ENCODE measurements around the gene RHEBL1. TPM values are rescaled to one million over a fixed set of nuclear protein-coding genes. Genes with fewer than 3 reads are reported as not detected.

Gene RHEBL1
- 1.2 and 8.0 TPM in 2 replicates for total RNA-seq (2014; rRNA removed; shearing (Covaris generic))

GRCh38 chr12:49069507-49070346 is at the start of gene RHEBL1:
RHEBL1 (minus strand) TSS chr12:49069979; CDS start chr12:49069785, 194 bp downstream.
- peak; percentile 93 for DNase-seq (ENCODE audit: low spot score)

DNA sequence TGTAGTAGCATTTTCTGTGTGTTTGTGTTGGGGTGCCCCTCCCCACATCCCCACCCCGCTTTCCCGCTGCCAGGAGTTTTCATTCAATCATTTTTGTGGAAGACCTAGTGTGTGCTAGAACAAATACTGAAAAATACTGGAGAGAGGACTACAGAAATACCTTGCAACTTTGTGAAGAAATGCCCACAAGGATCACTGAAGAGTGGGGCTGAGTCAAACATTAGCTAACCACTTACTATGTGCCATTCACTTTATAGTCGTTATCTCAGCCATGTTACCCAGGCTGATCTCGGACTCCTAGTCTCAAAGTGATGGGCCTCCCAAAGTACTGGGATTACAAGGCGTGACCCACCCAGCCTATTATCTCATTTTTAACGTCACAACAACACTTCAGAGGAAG is 41.4 kb upstream of the RHEBL1 start:
- DNase-seq (ENCODE audit: low spot score) = no peak

GRCh38 chr12:49110464-49111155 is 40.8 kb upstream of the RHEBL1 start, which contains the start of gene LMBR1L:
LMBR1L (minus strand) TSS chr12:49110847; CDS start chr12:49110555, 292 bp downstream.
- peak; percentile 96 for DNase-seq (ENCODE audit: low spot score)

GRCh38 chr12:49109641-49110463 is 40.1 kb upstream of the RHEBL1 start:
- no peak for DNase-seq (ENCODE audit: low spot score)

DNA sequence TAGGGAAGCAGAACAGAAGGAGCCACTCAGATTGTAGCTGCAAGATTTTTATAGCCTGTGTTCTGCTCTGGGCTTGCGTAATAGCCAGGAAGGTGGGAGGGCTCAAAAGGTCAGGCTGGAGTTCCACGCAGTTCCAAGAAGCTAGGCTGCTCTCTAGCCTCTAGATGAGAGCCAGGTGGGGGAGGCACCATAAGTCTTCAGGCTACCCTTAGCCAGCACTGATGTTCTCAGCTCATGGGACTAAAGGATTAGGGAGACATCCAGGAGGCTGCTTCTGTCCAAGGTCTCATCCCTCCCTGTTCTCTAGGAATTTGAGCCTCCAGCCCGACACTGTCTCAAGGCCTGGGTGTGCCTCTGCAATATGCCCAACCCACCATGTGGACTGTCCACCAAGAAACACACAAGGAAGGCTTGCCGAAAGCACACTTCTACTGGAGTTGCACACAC is 39.2 kb upstream of the RHEBL1 start:
- no peak for DNase-seq (ENCODE audit: low spot score)

DNA sequence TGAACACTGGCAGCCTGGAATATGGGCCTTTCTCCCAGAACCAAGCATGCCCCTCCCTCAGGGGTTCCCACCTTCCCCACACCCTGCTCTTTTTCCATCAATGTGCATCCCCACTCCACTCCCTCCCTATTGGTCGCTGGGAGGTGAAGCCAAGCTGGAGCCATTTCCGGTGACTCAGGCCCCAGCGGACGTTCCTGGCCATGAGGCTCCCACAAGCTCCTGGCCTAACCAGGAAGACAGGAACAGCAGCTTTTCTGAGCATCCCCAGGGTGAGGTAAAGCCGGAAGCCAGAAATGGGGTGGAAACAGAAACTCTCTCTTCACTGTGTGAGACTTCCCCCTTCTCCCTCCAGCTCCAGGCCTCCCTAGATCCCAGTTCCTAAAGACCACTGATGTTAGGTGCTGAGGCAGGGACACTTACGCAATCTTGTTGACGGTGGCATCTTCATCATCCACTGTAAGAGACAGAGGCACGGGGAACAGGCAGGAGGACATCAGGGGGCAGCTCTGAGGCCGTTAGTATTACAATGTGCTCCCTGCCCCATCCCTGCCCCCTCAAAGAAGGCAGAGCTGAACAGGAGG is 35.8 kb upstream of the RHEBL1 start:
- DNase-seq (ENCODE audit: low spot score) = no peak

DNA sequence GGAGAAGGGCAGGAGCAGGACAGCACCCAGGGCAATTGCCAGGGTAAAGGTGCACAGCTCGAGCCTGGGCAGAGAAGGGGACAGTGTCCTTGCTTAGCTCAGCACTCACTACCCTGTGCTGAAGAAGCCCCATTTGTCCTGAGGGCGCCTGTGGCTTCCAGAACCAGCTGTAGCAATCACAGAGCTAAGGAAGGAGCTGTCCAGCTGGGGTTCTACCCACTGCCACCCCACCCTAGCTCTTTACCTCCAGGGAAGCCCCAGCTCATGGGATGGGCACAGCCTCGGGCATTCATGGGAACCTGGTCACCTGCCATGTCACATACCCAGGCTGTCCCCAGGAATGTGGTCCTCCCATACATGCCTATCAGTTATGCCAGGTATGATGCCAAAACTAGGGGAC is 35.0 kb upstream of the RHEBL1 start:
- DNase-seq (ENCODE audit: low spot score) = no peak

GRCh38 chr12:49100380-49100779 is 30.6 kb upstream of the RHEBL1 start:
- no peak for DNase-seq (ENCODE audit: low spot score)

GRCh38 chr12:49098703-49099102 is 28.9 kb upstream of the RHEBL1 start:
- DNase-seq (ENCODE audit: low spot score) = no peak

DNA sequence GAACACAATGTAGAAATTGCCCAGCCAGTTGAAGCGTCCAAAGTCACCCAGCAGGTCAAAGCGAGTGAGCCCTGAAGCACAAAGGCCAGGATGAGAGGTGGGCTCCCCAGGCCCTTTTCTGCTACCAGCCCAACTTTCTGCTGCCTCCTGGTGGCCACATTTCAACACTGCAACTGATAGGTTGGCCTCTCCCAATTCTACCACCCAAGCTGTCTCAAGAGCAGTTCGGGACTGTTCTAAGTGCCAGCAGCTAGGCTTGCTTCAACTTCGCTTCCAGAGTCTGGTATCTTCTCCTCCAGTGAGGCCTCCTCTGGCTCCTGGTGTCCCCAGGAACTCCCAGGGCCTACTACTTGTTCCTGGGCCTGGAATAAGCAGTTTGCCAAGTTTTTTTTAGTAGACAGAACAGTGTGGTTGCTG is 28.3 kb upstream of the RHEBL1 start:
- peak; percentile 28 for DNase-seq (ENCODE audit: low spot score)

- no peak for DNase-seq (ENCODE audit: low spot score)
These were observed 27.6 kb upstream of the RHEBL1 start for GRCh38 chr12:49097381-49097780.

GRCh38 chr12:49094975-49095365 is 25.2 kb upstream of the RHEBL1 start:
- no peak for DNase-seq (ENCODE audit: low spot score)

DNA sequence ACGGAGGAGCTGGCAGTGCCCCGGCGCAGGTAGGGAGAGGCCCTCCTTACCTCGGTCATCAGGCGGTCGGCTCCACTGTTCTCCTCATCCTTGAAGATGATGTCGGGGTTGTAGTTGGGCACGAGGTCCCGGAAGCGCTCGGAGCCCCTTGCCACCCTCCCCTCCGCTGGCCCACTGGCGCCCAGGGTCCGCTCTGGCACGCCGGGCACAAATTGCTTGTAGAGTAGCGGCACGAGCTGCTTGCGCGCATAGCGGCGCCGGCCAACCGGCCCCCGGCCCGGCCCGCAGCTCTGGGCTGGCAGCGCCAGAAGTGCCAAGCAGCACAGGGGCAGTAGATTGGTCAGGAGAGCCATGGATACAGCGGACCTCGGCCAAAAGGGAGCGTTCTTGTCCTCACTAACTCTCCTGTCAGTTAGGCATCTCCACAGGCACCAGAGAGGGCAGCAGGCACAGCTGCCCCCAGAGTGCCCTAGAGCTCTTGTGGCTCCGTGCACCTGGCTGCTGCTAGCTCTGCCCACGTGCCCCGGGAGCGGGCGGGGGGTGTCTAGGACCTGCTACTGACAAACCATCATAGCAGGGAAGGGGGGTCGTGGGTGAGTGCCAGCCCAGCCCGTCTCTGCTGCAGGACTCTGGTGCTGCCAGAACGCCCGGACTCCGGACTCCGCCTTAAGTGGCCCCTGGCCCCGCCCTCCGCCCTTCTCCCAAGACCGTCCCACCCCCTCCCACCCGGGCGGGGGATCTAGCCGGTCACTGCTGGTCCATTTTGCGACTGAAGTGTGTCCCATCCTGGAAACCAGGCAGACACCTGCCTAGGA is 24.6 kb upstream of the RHEBL1 start, which contains the start of gene DHH:
TSS of gene DHH (minus strand) at position 642 of the 815 bp plus-strand sequence. CDS start at position 353, 289 bp downstream.
- DNase-seq (ENCODE audit: low spot score) = no peak

GRCh38 chr12:49093792-49094159 is 24.0 kb upstream of the RHEBL1 start:
- no peak for DNase-seq (ENCODE audit: low spot score)

GRCh38 chr12:49092816-49093406 is 23.1 kb upstream of the RHEBL1 start:
- no peak for DNase-seq (ENCODE audit: low spot score)

- DNase-seq (ENCODE audit: low spot score) = no peak
These were observed 22.5 kb upstream of the RHEBL1 start for GRCh38 chr12:49092086-49092815.

- no peak for DNase-seq (ENCODE audit: low spot score)
These were observed 22.0 kb upstream of the RHEBL1 start for GRCh38 chr12:49091836-49092085.

- no peak for DNase-seq (ENCODE audit: low spot score)
These were observed 21.5 kb upstream of the RHEBL1 start for GRCh38 chr12:49091056-49091835.

Measured in A172 (cell line).